Ovary (tissue), 3 donors: ENCODE results near the gene LDB2.

ENCODE experiments used
- CTCF ChIP-seq, 3 donors: fragments of 450-650 bp in 2 of 3; fragments of 200-600 bp in 1 of 3; IDR thresholded peaks; one replicate each; pipeline versions ENCODE4 v1.5.1 to v1.8.0; 2016 to 2022; ENCODE audit warnings: antibody characterized with exemption in 3 of 3, mild to moderate bottlenecking in 1 of 3
- POLR2A ChIP-seq: fragments of 450-650 bp; IDR thresholded peaks from one replicate; pipeline ENCODE4 v1.6.1; 2017; ENCODE audit warnings: antibody characterized with exemption, mild to moderate bottlenecking, moderate library complexity
- donor health status: DM: no; HTN: no; CAD: no.

GRCh38 chr4:16505726-16506125 lies 392.7 kb downstream of the LDB2 start:
- TF ChIP-seq POLR2A (no peak), CTCF (IDR thresholded peaks at IDR 0.05) (no peak)
